ENCODE data around the gene FAM76A.

- TF ChIP-seq CTCF (IDR thresholded peaks at IDR 0.05): peak in 1 of 5 experiments; percentile 6
- no peak for TF ChIP-seq POLR2A (IDR thresholded peaks at IDR 0.05)
- TF ChIP-seq EP300 (IDR thresholded peaks at IDR 0.05): no peak
Measured at GRCh38 chr1:27719286-27720251, 6.2 kb upstream of the FAM76A start.
